HepG2 (cell line): ENCODE results near the gene ZFP36L2. TPM values are rescaled to one million over a fixed set of nuclear protein-coding genes. Genes with fewer than 3 reads are reported as not detected.

ENCODE experiments used
- BHLHE40 ChIP-seq: IDR thresholded peaks from 2 replicates; pipeline ENCODE4 v1.6.1; 2011; ENCODE audit warnings: low read length, improper control_type of control experiment
- HMGXB3 ChIP-seq: sonication (generic); formaldehyde crosslinking; IDR thresholded peaks from 2 replicates; pipeline ENCODE4 v1.4.0; 2020; ENCODE audit warnings: missing genetic modification reagents, borderline replicate concordance
- KAT8 ChIP-seq: IDR thresholded peaks from 2 replicates; pipeline ENCODE4 v1.6.1; 2016; ENCODE audit warnings: missing genetic modification reagents, missing compliant biosample characterization
- MEIS2 ChIP-seq: sonication (generic); formaldehyde crosslinking; IDR thresholded peaks from 2 replicates; pipeline ENCODE4 v1.9.0; 2021; ENCODE audit warnings: mild to moderate bottlenecking, missing genetic modification reagents
- RFX3 ChIP-seq: IDR thresholded peaks from 2 replicates; pipeline ENCODE4 v1.6.1; 2016; ENCODE audit warnings: missing biosample characterization, missing genetic modification reagents
- ZHX2 ChIP-seq, 2 experiments: sonication (generic) in 1 of 2; formaldehyde crosslinking in 1 of 2; IDR thresholded peaks; 2 replicates each; pipeline versions ENCODE4 v1.6.1 to v1.9.0; 2014 to 2022; ENCODE audit warnings: antibody characterized with exemption in 1 of 2, borderline replicate concordance in 1 of 2, inconsistent platforms in 1 of 2, low read depth in 1 of 2, missing genetic modification reagents in 1 of 2
- ZNF235 ChIP-seq: sonication (generic); formaldehyde crosslinking; IDR thresholded peaks from 2 replicates; pipeline ENCODE4 v1.8.1; 2023; ENCODE audit warnings: mild to moderate bottlenecking, missing genetic modification reagents, borderline replicate concordance
- ZNF639 ChIP-seq: conservative IDR thresholded peaks from 2 replicates; pipeline ENCODE4 v1.6.1; 2018; ENCODE audit warnings: missing genetic modification reagents
- ZNF816 ChIP-seq: sonication (generic); formaldehyde crosslinking; IDR thresholded peaks from 2 replicates; pipeline ENCODE4 v1.8.0; 2022; ENCODE audit warnings: missing genetic modification reagents, mild to moderate bottlenecking, borderline replicate concordance
- polyA plus RNA-seq, 8 experiments: library from polyadenylated mRNA; depleted of rRNA in 3 of 8; stranded (reverse) in 7 of 8; unstranded in 1 of 8; fragments of >200 nt; fragmentation: Illumina TruSeq in 4 of 8; extraction: Trizol in 4 of 8; gene quantifications; 2 replicates each; pipeline versions ENCODE4 v1.2.1 to v1.2.3, GENCODE V29; 2011 to 2016; ENCODE audit warnings: low read depth in 4 of 8, missing spikeins in 1 of 8, mixed read lengths in 1 of 8; ENCODE audit not compliant: insufficient read depth in 1 of 8
- total RNA-seq, 5 experiments: library from RNA; depleted of rRNA; stranded (reverse); fragments of >200 nt; fragmentation: Illumina TruSeq; extraction: Trizol; gene quantifications; 2 replicates each; pipeline ENCODE4 v1.2.3, GENCODE V29; 2016; ENCODE audit warnings: low read depth in 1 of 5
- TF ChIP-seq, protein P1 (sequence below): sonication (generic); formaldehyde crosslinking; IDR thresholded peaks from 2 replicates; pipeline ENCODE4 v1.4.0; 2020; ENCODE audit warnings: missing genetic modification reagents, borderline replicate concordance
- TF ChIP-seq, protein P2 (sequence below): sonication (generic); formaldehyde crosslinking; IDR thresholded peaks from 2 replicates; pipeline ENCODE4 v1.5.1; 2020; ENCODE audit warnings: missing genetic modification reagents, mild to moderate bottlenecking, borderline replicate concordance

The ZFP36L2 gene
- total and polyA plus RNA-seq, 2 of the 13 experiments (the other 11 are each of a cell fraction or from before 2014, with no cell fraction given), result 11.2 to 21.8 TPM

- TF ChIP-seq ZNF235 (CRISPR knock-in tag), result no peak
- no peak for TF ChIP-seq ZNF639 (CRISPR knock-in tag)
- TF ChIP-seq, protein P1, sequence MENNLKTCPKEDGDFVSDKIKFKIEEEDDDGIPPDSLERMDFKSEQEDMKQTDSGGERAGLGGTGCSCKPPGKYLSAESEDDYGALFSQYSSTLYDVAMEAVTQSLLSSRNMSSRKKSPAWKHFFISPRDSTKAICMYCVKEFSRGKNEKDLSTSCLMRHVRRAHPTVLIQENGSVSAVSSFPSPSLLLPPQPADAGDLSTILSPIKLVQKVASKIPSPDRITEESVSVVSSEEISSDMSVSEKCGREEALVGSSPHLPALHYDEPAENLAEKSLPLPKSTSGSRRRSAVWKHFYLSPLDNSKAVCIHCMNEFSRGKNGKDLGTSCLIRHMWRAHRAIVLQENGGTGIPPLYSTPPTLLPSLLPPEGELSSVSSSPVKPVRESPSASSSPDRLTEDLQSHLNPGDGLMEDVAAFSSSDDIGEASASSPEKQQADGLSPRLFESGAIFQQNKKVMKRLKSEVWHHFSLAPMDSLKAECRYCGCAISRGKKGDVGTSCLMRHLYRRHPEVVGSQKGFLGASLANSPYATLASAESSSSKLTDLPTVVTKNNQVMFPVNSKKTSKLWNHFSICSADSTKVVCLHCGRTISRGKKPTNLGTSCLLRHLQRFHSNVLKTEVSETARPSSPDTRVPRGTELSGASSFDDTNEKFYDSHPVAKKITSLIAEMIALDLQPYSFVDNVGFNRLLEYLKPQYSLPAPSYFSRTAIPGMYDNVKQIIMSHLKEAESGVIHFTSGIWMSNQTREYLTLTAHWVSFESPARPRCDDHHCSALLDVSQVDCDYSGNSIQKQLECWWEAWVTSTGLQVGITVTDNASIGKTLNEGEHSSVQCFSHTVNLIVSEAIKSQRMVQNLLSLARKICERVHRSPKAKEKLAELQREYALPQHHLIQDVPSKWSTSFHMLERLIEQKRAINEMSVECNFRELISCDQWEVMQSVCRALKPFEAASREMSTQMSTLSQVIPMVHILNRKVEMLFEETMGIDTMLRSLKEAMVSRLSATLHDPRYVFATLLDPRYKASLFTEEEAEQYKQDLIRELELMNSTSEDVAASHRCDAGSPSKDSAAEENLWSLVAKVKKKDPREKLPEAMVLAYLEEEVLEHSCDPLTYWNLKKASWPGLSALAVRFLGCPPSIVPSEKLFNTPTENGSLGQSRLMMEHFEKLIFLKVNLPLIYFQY, result no peak
- TF ChIP-seq KAT8 (CRISPR knock-in tag), result no peak
- TF ChIP-seq, protein P2, sequence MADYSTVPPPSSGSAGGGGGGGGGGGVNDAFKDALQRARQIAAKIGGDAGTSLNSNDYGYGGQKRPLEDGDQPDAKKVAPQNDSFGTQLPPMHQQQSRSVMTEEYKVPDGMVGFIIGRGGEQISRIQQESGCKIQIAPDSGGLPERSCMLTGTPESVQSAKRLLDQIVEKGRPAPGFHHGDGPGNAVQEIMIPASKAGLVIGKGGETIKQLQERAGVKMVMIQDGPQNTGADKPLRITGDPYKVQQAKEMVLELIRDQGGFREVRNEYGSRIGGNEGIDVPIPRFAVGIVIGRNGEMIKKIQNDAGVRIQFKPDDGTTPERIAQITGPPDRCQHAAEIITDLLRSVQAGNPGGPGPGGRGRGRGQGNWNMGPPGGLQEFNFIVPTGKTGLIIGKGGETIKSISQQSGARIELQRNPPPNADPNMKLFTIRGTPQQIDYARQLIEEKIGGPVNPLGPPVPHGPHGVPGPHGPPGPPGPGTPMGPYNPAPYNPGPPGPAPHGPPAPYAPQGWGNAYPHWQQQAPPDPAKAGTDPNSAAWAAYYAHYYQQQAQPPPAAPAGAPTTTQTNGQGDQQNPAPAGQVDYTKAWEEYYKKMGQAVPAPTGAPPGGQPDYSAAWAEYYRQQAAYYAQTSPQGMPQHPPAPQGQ (CRISPR knock-in tag), result no peak
- TF ChIP-seq RFX3 (CRISPR knock-in tag), result no peak
- TF ChIP-seq BHLHE40, result no peak
- no peak for TF ChIP-seq ZHX2 (IDR thresholded peaks at IDR 0.05; ENCODE audit: low read depth)
- TF ChIP-seq ZHX2 (CRISPR knock-in tag; IDR thresholded peaks at IDR 0.05; ENCODE audit: borderline replicate concordance), result no peak
- no peak for TF ChIP-seq HMGXB3
- no peak for TF ChIP-seq MEIS2
- TF ChIP-seq ZNF816 (CRISPR knock-in tag), result no peak
These were observed 32.7 kb downstream of the ZFP36L2 start (continued) for GRCh38 chr2:43193652-43194120.
